Aorta (tissue), 5 donors: ENCODE data around the gene GPX4. TPM values are rescaled to one million over a fixed set of nuclear protein-coding genes. Genes with fewer than 3 reads are reported as not detected.

Source experiments
- ATAC-seq: fragments of 200-7000 bp; cut with Tn5 transposase; one replicate; pipeline ENCODE4 v1.9.1; 2022; ENCODE audit warnings: moderate library complexity; ENCODE audit not compliant: low FRiP score
- DNase-seq, 2 donors: peaks; one replicate each; pipeline ENCODE4 v3.0.0-alpha.2; 2020
- H3K27ac ChIP-seq, 2 donors: one replicate each; pipeline ENCODE4 v1.5.1; 2013; ENCODE audit warnings: low read length in 2 of 2, mild to moderate bottlenecking in 2 of 2, moderate library complexity in 2 of 2, control low read depth in 1 of 2, inconsistent platforms in 1 of 2, low read depth in 1 of 2
- H3K27me3 ChIP-seq, 2 donors: one replicate each; pipeline ENCODE4 v1.6.1; 2013; ENCODE audit warnings: control low read depth in 1 of 2, low read length in 1 of 2, mild to moderate bottlenecking in 1 of 2, moderate library complexity in 1 of 2; ENCODE audit not compliant: insufficient read depth in 2 of 2, control insufficient read depth in 1 of 2
- H3K36me3 ChIP-seq, 2 donors: one replicate each; pipeline ENCODE4 v1.6.1; 2013; ENCODE audit warnings: control low read depth in 1 of 2, low read length in 1 of 2, mild to moderate bottlenecking in 1 of 2; ENCODE audit not compliant: insufficient read depth in 2 of 2, control insufficient read depth in 1 of 2
- H3K4me1 ChIP-seq, 2 donors: one replicate each; pipeline ENCODE4 v1.6.1; 2013; ENCODE audit warnings: low read length in 2 of 2, control low read depth in 1 of 2, mild to moderate bottlenecking in 1 of 2, moderate library complexity in 1 of 2; ENCODE audit not compliant: insufficient read depth in 2 of 2, control insufficient read depth in 1 of 2
- H3K4me3 ChIP-seq, 2 donors: one replicate each; pipeline ENCODE4 v1.5.1; 2013; ENCODE audit warnings: low read length in 2 of 2, control low read depth in 1 of 2, mild to moderate bottlenecking in 1 of 2
- H3K9me3 ChIP-seq: one replicate; pipeline ENCODE4 v1.6.1; 2013; ENCODE audit warnings: mild to moderate bottlenecking, low read length; ENCODE audit not compliant: control insufficient read depth
- WGBS, 2 donors: extraction: QIAGEN DNeasy Blood & Tissue Kit; methylation state at CpG; one replicate each; pipeline ENCODE4 v1.1.7; 2013; 5-methylcytosine and 5-hydroxymethylcytosine counted together
- intact Hi-C, 2 donors: fragments of 100-400 bp; cut with DNase I; formaldehyde crosslinking; loops; one replicate each; pipeline versions ENCODE4 v1.14.2 to v1.15.0; 2022
- polyA plus RNA-seq, 2 donors: library from polyadenylated mRNA; stranded (reverse); fragments of 200-250 nt; gene quantifications; one replicate each; pipeline ENCODE4 v1.2.3, GENCODE V29; 2013
- total RNA-seq, 2 donors: library from RNA; stranded (reverse); fragmentation: NEBNext Ultra II Directional; extraction: Animal tissue kit (Norgen Biotek cat#: 25700); gene quantifications; one replicate each; pipeline ENCODE4 v1.2.1, GENCODE V29; 2021
- donor health status: healthy with polysubstance abuse.
- donor health status: Bipolar disorder and iron deficiency.
- donor health status: DM: no; HTN: no; CAD: no.
- donor health status: DM: no; HTN: no; CAD: no.
- donor health status: DM: yes; HTN: yes; CAD: no.

GPX4 gene
- total and polyA plus RNA-seq, 4 donors, result 165 to 786 (median 466) TPM

- 69 to 71% methylated on average over 32 of the region's 32 CpGs for WGBS, 2 donors
- ATAC-seq (no peak), DNase-seq (no peak)
- intact Hi-C loops, result loop anchor here in 1 of 2 donors (10.0 kb wide), 1 partner anchor 199 kb away; the partner anchor contains the start of genes MED16 and RNU6-9
- Histone ChIP-seq H3K36me3 (peaks cover 2 to 4% of the 10 kb centered on the region in 2 donors), H3K9me3 (no peaks in the 10 kb centered on the region), H3K4me3 (peak overlapping the region in 1 of 2 donors; percentile 82), H3K27ac (no peak overlapping the region), H3K27me3 (no peaks in the 10 kb centered on the region), H3K4me1 (no peaks in the 10 kb centered on the region)
These were observed 9.8 kb upstream of the GPX4 start for GRCh38 chr19:1093811-1094553.

- Histone ChIP-seq H3K4me3 (peak overlapping the region; percentile 81 to 82), H3K27me3 (no peaks in the 10 kb centered on the region), H3K36me3 (peaks cover 2 to 4% of the 10 kb centered on the region in 2 donors), H3K9me3 (no peaks in the 10 kb centered on the region), H3K27ac (no peak overlapping the region), H3K4me1 (no peaks in the 10 kb centered on the region)
- WGBS, 2 donors, result 1% methylated on average over 16 to 19 of the region's 19 CpGs
- DNase-seq, result no peak
- no peak for ATAC-seq
- intact Hi-C loops, result loop anchor here in 1 of 2 donors (10.0 kb wide), 1 partner anchor 200 kb away; the partner anchor contains the start of genes MED16 and RNU6-9
These were observed 9.2 kb upstream of the GPX4 start for GRCh38 chr19:1094655-1094977.

- DNase-seq, result peak; percentile 99
- H3K27ac ChIP-seq, result no peak within 1 kb of the TSS
- intact Hi-C loops, result loop anchor here (5.0 to 10.0 kb wide), 2 partner anchors 53 to 200 kb away; partner anchors contain the start of genes ABCA7 (in 2 of the 2), MED16 (in 1 of the 2) and RNU6-9 (in 1 of the 2)
These were observed 8.7 kb upstream of the GPX4 start, which contains the start of gene POLR2E for GRCh38 chr19:1094978-1095701. Gene POLR2E (minus strand): TSS chr19:1095375. CDS start chr19:1095315, 60 bp downstream.

GRCh38 chr19:1097810-1098176, 6.0 kb upstream of the GPX4 start:
- Histone ChIP-seq H3K36me3 (no peaks in the 10 kb centered on the region), H3K27ac (no peak overlapping the region), H3K4me1 (no peaks in the 10 kb centered on the region), H3K9me3 (no peaks in the 10 kb centered on the region), H3K4me3 (no peak overlapping the region), H3K27me3 (no peaks in the 10 kb centered on the region)
- no peak for ATAC-seq
- WGBS, 2 donors, result 83 to 86% methylated on average over 7 of the region's 7 CpGs
- no peak for DNase-seq
- intact Hi-C loops, result loop anchor here (5.0 to 10.0 kb wide), 2 partner anchors 55 to 203 kb away; partner anchors contain the start of genes ABCA7 (in 2 of the 2), MED16 (in 1 of the 2) and RNU6-9 (in 1 of the 2)

More at GRCh38 chr19:1094978-1095701, 8.7 kb upstream of the GPX4 start, which contains the start of gene POLR2E:
- Histone ChIP-seq H3K4me3 (peak within 1 kb of the TSS; percentile 81 to 82), H3K27me3 (no peaks in the 10 kb centered on the region), H3K9me3 (no peaks in the 10 kb centered on the region), H3K36me3 (peaks cover 2 to 4% of the 10 kb centered on the region in 2 donors), H3K4me1 (no peaks in the 10 kb centered on the region)
- WGBS, 2 donors, result 0 to 1% methylated on average over 61 to 81 of the region's 81 CpGs
- ATAC-seq, result peak; percentile 97

- 52 to 56% methylated on average over 15 of the region's 15 CpGs for WGBS, 2 donors
- ATAC-seq (no peak), DNase-seq (peak in 1 of 2 donors; percentile 55)
- Histone ChIP-seq H3K4me3 (no peak overlapping the region), H3K27me3 (no peaks in the 10 kb centered on the region), H3K9me3 (no peaks in the 10 kb centered on the region), H3K4me1 (no peaks in the 10 kb centered on the region), H3K27ac (no peak overlapping the region), H3K36me3 (no peaks in the 10 kb centered on the region)
- intact Hi-C loops, result loop anchor here (5.0 to 10.0 kb wide), 2 partner anchors 56 to 204 kb away; partner anchors contain the start of genes ABCA7 (in 2 of the 2), MED16 (in 1 of the 2) and RNU6-9 (in 1 of the 2)
These were observed 5.4 kb upstream of the GPX4 start for GRCh38 chr19:1098177-1099051.

- WGBS, 2 donors, result 12 to 14% methylated on average over 9 of the region's 9 CpGs
- H3K9me3 ChIP-seq, result no peaks in the 10 kb centered on the region
- H3K4me3 ChIP-seq, result no peak overlapping the region
- intact Hi-C loops, result loop anchor here in 1 of 2 donors (5.0 kb wide), 1 partner anchor 74 kb away; the partner anchor contains the start of gene CNN2
- H3K4me1 ChIP-seq, result no peaks in the 10 kb centered on the region
- no peak for ATAC-seq
- H3K27ac ChIP-seq, result peak overlapping the region; percentile 76 to 93
- H3K27me3 ChIP-seq, result no peaks in the 10 kb centered on the region
- no peaks in the 10 kb centered on the region for H3K36me3 ChIP-seq
- peak in 1 of 2 donors; percentile 75 for DNase-seq
These were observed 2.5 kb upstream of the GPX4 start for GRCh38 chr19:1101337-1101698.

- peak; percentile 53 for ATAC-seq
- H3K36me3 ChIP-seq, result no peaks in the 10 kb centered on the region
- peak overlapping the region; percentile 49 to 98 for H3K27ac ChIP-seq
- peak in 1 of 2 donors; percentile 75 for DNase-seq
- H3K9me3 ChIP-seq, result no peaks in the 10 kb centered on the region
- intact Hi-C loops, result loop anchor here (2.0 to 5.0 kb wide), 2 partner anchors 75 to 82 kb away; partner anchors contain the start of genes CNN2 (in 1 of the 2), RNU6-2 (in 1 of the 2) and TMEM259 (in 1 of the 2)
- no peaks in the 10 kb centered on the region for H3K27me3 ChIP-seq
- H3K4me3 ChIP-seq, result no peak overlapping the region
- H3K4me1 ChIP-seq, result no peaks in the 10 kb centered on the region
- WGBS, 2 donors, result 23 to 29% methylated on average over 17 of the region's 17 CpGs
These were observed 1.2 kb upstream of the GPX4 start for GRCh38 chr19:1102407-1103131.
